Measurements from ENCODE around the gene NPC2. TPM values are rescaled to one million over a fixed set of nuclear protein-coding genes. Genes with fewer than 3 reads are reported as not detected.

Gene NPC2
- total RNA-seq, 1 experiment from 2014 or later, result 291 TPM

DNA sequence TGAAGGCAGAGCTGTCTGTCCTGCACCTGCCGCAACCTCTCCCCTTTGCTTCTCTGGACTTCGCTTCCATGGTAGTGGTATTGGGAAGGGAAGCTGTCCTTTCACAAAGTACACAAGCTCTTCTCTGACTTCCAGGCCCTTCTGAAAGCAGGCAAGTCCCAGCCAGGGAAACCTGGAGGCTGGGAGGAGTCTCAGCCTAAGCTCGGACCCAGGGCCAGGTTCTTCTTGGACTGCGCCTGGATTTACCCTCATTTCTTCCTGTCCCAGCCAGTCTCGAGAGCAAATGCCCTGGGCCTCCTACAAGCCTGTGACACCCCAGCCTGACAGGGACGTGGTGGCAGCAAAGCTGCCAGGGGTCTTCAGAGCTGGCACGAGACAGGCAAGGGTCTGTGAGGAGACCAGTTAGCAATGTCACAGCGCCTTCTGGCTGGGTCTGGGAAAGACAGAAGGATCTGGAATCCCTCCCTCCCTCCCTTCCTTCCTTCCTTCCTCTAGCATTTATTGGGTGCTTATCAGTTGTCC, 22.8 kb upstream of the NPC2 start:
- no peaks in the 10 kb centered on the region for H3K4me1 ChIP-seq
- no peaks in the 10 kb centered on the region for H3K36me3 ChIP-seq (ENCODE audit: control insufficient read depth, insufficient read depth, low read length)
- H3K4me3 Mint-ChIP-seq (ENCODE audit: unreplicated experiment), result no peak overlapping the region
- no peak for DNase-seq
- H3K27me3 ChIP-seq (replicated peaks; ENCODE audit: control insufficient read depth, insufficient read depth, low read length), result no peaks in the 10 kb centered on the region
- no peaks in the 10 kb centered on the region for H3K9me3 ChIP-seq
- intact Hi-C loops (cut with micrococcal nuclease; ENCODE audit: unreplicated experiment), result no loop called here
- no peaks in the 10 kb centered on the region for H3K36me3 Mint-ChIP-seq (ENCODE audit: insufficient read depth, unreplicated experiment)
- peaks cover 7% of the 10 kb centered on the region for H3K27me3 Mint-ChIP-seq (ENCODE audit: insufficient read depth, unreplicated experiment)
- POLR2A ChIA-PET, result no interaction called here
- CTCF ChIA-PET, result no interaction called here
- no TSS peak for BruUV-seq (replicated peaks)
- TF ChIP-seq, protein P1, sequence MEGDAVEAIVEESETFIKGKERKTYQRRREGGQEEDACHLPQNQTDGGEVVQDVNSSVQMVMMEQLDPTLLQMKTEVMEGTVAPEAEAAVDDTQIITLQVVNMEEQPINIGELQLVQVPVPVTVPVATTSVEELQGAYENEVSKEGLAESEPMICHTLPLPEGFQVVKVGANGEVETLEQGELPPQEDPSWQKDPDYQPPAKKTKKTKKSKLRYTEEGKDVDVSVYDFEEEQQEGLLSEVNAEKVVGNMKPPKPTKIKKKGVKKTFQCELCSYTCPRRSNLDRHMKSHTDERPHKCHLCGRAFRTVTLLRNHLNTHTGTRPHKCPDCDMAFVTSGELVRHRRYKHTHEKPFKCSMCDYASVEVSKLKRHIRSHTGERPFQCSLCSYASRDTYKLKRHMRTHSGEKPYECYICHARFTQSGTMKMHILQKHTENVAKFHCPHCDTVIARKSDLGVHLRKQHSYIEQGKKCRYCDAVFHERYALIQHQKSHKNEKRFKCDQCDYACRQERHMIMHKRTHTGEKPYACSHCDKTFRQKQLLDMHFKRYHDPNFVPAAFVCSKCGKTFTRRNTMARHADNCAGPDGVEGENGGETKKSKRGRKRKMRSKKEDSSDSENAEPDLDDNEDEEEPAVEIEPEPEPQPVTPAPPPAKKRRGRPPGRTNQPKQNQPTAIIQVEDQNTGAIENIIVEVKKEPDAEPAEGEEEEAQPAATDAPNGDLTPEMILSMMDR (IDR thresholded peaks at IDR 0.05; ENCODE audit: insufficient read depth in 1 of 2, low read depth in 1 of 2, low read length in 1 of 2, severe bottlenecking in 1 of 2, unreplicated experiment in 1 of 2), result no peak
- H3K27ac Mint-ChIP-seq (ENCODE audit: unreplicated experiment), result no peak overlapping the region
- H3K4me3 ChIP-seq (ENCODE audit: low read depth, low read length), result no peak overlapping the region
- H3K4me1 Mint-ChIP-seq (ENCODE audit: low read depth, unreplicated experiment), result no peaks in the 10 kb centered on the region
- no peaks in the 10 kb centered on the region for H3K9me3 Mint-ChIP-seq (ENCODE audit: unreplicated experiment)

DNA sequence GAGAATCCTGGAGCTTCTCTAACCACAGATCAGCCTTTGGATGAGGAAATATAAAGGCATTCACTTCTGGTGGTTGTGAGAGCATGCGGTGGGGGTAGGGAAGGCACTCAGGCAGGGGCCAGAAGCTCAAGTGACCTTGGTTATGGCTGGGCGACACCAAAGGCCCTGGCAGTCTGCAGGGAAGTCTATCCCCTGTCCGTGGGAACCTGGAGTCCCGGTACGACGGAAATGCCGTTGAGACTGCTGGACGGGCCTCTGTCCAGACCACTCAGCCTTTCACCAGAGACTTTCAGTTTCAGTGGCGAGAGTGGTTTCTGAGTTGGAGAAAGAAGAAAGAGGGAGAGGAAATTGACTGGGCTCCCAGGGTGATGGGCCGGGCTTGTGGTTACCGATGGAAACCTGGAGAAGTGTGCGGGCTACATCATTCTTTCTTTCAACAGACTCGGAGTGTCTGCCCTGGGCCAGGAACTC, 21.4 kb upstream of the NPC2 start:
- ChIA-PET POLR2A (no interaction called here), CTCF (interaction anchor here (1.2 kb wide), 1 partner anchor 12 kb away, joined by 3 read pairs; no protein-coding TSS in a partner anchor)
- TF ChIP-seq, protein P1 (IDR thresholded peaks at IDR 0.05; ENCODE audit: insufficient read depth in 1 of 2, low read depth in 1 of 2, low read length in 1 of 2, severe bottlenecking in 1 of 2, unreplicated experiment in 1 of 2), result no peak
- peaks cover 9% of the 10 kb centered on the region for H3K27me3 Mint-ChIP-seq (ENCODE audit: insufficient read depth, unreplicated experiment)
- no peak overlapping the region for H3K27ac Mint-ChIP-seq (ENCODE audit: unreplicated experiment)
- Histone ChIP-seq H3K9me3 (no peaks in the 10 kb centered on the region), H3K4me3 (ENCODE audit: low read depth, low read length) (no peak overlapping the region), H3K4me1 (no peaks in the 10 kb centered on the region), H3K27me3 (replicated peaks; ENCODE audit: control insufficient read depth, insufficient read depth, low read length) (no peaks in the 10 kb centered on the region), H3K36me3 (ENCODE audit: control insufficient read depth, insufficient read depth, low read length) (no peaks in the 10 kb centered on the region)
- no peaks in the 10 kb centered on the region for H3K9me3 Mint-ChIP-seq (ENCODE audit: unreplicated experiment)
- H3K4me1 Mint-ChIP-seq (ENCODE audit: low read depth, unreplicated experiment), result no peaks in the 10 kb centered on the region
- DNase-seq, result no peak
- no TSS peak for BruUV-seq (replicated peaks)
- intact Hi-C loops (cut with micrococcal nuclease; ENCODE audit: unreplicated experiment), result no loop called here
- no peak overlapping the region for H3K4me3 Mint-ChIP-seq (ENCODE audit: unreplicated experiment)
- H3K36me3 Mint-ChIP-seq (ENCODE audit: insufficient read depth, unreplicated experiment), result no peaks in the 10 kb centered on the region

DNA sequence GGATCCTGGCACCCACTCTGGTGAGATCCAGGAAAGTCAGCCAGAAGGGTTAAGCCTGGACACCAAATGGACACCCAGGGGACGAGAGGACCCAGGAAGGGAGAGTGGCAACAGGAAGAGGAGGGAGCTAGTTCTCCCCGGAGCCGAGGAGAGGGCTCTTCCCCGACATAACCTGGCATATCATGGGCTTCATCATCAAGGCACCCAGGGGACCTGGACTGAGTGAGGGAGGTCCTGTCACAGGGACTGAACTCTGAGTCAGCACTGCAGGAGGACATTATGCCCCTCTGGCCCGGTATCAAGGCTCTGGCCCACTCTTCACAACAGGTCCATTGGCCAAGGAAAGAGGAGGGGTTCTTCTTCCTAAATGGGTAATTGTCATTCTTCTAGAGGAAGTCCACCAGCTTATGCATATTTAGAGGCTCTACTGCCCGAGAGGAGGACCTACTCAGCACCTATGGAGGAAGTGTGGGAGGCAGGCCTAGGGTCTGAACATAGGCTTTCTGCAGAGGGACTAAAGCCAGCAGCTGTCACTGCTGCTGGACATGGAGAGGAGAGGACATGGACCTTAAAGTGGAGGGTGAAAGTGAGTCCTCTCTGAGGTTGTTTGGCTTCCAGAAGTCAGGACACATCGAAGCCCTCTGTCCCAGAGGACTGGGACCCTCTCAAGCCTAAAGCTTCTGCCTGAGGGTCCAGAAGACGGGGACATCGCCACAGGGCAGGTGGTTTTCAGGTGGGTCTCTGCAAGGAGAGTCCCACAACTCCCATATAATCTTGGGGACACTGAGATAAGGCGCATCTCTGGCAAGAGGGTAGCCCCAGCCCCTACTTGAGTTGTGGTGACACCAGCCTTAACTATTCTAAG, 19.1 kb upstream of the NPC2 start:
- no peaks in the 10 kb centered on the region for H3K4me1 Mint-ChIP-seq (ENCODE audit: low read depth, unreplicated experiment)
- no TSS peak for BruUV-seq (replicated peaks)
- H3K27me3 Mint-ChIP-seq (ENCODE audit: insufficient read depth, unreplicated experiment), result peaks cover 10% of the 10 kb centered on the region
- intact Hi-C loops (cut with micrococcal nuclease; ENCODE audit: unreplicated experiment), result no loop called here
- TF ChIP-seq, protein P1 (IDR thresholded peaks at IDR 0.05; ENCODE audit: insufficient read depth in 1 of 2, low read depth in 1 of 2, low read length in 1 of 2, severe bottlenecking in 1 of 2, unreplicated experiment in 1 of 2), result no peak
- H3K9me3 Mint-ChIP-seq (ENCODE audit: unreplicated experiment), result no peaks in the 10 kb centered on the region
- H3K4me3 Mint-ChIP-seq (ENCODE audit: unreplicated experiment), result no peak overlapping the region
- H3K27ac Mint-ChIP-seq (ENCODE audit: unreplicated experiment), result no peak overlapping the region
- no peaks in the 10 kb centered on the region for H3K36me3 Mint-ChIP-seq (ENCODE audit: insufficient read depth, unreplicated experiment)
- ChIA-PET CTCF (no interaction called here), POLR2A (no interaction called here)
- Histone ChIP-seq H3K27me3 (replicated peaks; ENCODE audit: control insufficient read depth, insufficient read depth, low read length) (no peaks in the 10 kb centered on the region), H3K9me3 (no peaks in the 10 kb centered on the region), H3K4me3 (ENCODE audit: low read depth, low read length) (no peak overlapping the region), H3K4me1 (no peaks in the 10 kb centered on the region), H3K36me3 (ENCODE audit: control insufficient read depth, insufficient read depth, low read length) (no peaks in the 10 kb centered on the region)
- DNase-seq, result no peak

Data from Caco-2 (cell line).